Measurements from ENCODE around the gene WDR26. TPM values are rescaled to one million over a fixed set of nuclear protein-coding genes. Genes with fewer than 3 reads are reported as not detected.

The WDR26 gene
- total RNA-seq, 1 experiment from 2014 or later, result 33.5 TPM

GRCh38 chr1:224420106-224420505, 14.5 kb downstream of the WDR26 start:
- peaks cover 91% of the 10 kb centered on the region for H3K36me3 ChIP-seq
- no peak overlapping the region for H3K4me3 ChIP-seq
- DNase-seq, result no peak
- H3K27me3 ChIP-seq, result no peaks in the 10 kb centered on the region
- no peaks in the 10 kb centered on the region for H3K9me3 ChIP-seq

GRCh38 chr1:224411766-224412165, 22.8 kb downstream of the WDR26 start:
- no peaks in the 10 kb centered on the region for H3K27me3 ChIP-seq
- DNase-seq, result peak; percentile 43
- H3K36me3 ChIP-seq, result peaks cover 64% of the 10 kb centered on the region
- H3K9me3 ChIP-seq, result no peaks in the 10 kb centered on the region
- H3K4me3 ChIP-seq, result no peak overlapping the region

- DNase-seq, result no peak
- Histone ChIP-seq H3K36me3 (peaks cover 76% of the 10 kb centered on the region), H3K4me3 (no peak overlapping the region), H3K9me3 (no peaks in the 10 kb centered on the region), H3K27me3 (no peaks in the 10 kb centered on the region)
These were observed 26.4 kb downstream of the WDR26 start for GRCh38 chr1:224408294-224408590.

GRCh38 chr1:224407571-224408293, 26.9 kb downstream of the WDR26 start:
- H3K27me3 ChIP-seq, result no peaks in the 10 kb centered on the region
- peak; percentile 12 for DNase-seq
- peaks cover 77% of the 10 kb centered on the region for H3K36me3 ChIP-seq
- no peak overlapping the region for H3K4me3 ChIP-seq
- H3K9me3 ChIP-seq, result no peaks in the 10 kb centered on the region

GRCh38 chr1:224406216-224406615, 28.4 kb downstream of the WDR26 start:
- no peak overlapping the region for H3K4me3 ChIP-seq
- peaks cover 83% of the 10 kb centered on the region for H3K36me3 ChIP-seq
- DNase-seq, result no peak
- no peaks in the 10 kb centered on the region for H3K9me3 ChIP-seq
- no peaks in the 10 kb centered on the region for H3K27me3 ChIP-seq

- H3K36me3 ChIP-seq, result peaks cover 83% of the 10 kb centered on the region
- H3K9me3 ChIP-seq, result no peaks in the 10 kb centered on the region
- DNase-seq, result no peak
- H3K27me3 ChIP-seq, result no peaks in the 10 kb centered on the region
- no peak overlapping the region for H3K4me3 ChIP-seq
These were observed 29.0 kb downstream of the WDR26 start for GRCh38 chr1:224405604-224405970.

- DNase-seq, result no peak
- Histone ChIP-seq H3K4me3 (no peak overlapping the region), H3K36me3 (peaks cover 86% of the 10 kb centered on the region)
These were observed 29.5 kb downstream of the WDR26 start for GRCh38 chr1:224404916-224405603.

GRCh38 chr1:224402472-224403036, 32.0 kb downstream of the WDR26 start:
- H3K9me3 ChIP-seq, result no peaks in the 10 kb centered on the region
- H3K36me3 ChIP-seq, result peaks cover 87% of the 10 kb centered on the region

More at GRCh38 chr1:224404916-224405603, 29.5 kb downstream of the WDR26 start:
- no peaks in the 10 kb centered on the region for H3K9me3 ChIP-seq
- H3K27me3 ChIP-seq, result no peaks in the 10 kb centered on the region

GRCh38 chr1:224399887-224400286, 34.7 kb downstream of the WDR26 start:
- Histone ChIP-seq H3K27me3 (no peaks in the 10 kb centered on the region), H3K36me3 (peaks cover 95% of the 10 kb centered on the region), H3K4me3 (no peak overlapping the region), H3K9me3 (no peaks in the 10 kb centered on the region)
- no peak for DNase-seq

More at GRCh38 chr1:224402472-224403036, 32.0 kb downstream of the WDR26 start:
- Histone ChIP-seq H3K4me3 (no peak overlapping the region), H3K27me3 (no peaks in the 10 kb centered on the region)
- DNase-seq, result no peak

- no peaks in the 10 kb centered on the region for H3K27me3 ChIP-seq
- H3K36me3 ChIP-seq, result peaks cover 92% of the 10 kb centered on the region
- H3K9me3 ChIP-seq, result no peaks in the 10 kb centered on the region
- H3K4me3 ChIP-seq, result no peak overlapping the region
- no peak for DNase-seq
These were observed 41.3 kb downstream of the WDR26 start for GRCh38 chr1:224393294-224393693.

GRCh38 chr1:224392411-224393249, 42.0 kb downstream of the WDR26 start:
- Histone ChIP-seq H3K4me3 (no peak overlapping the region), H3K36me3 (peaks cover 91% of the 10 kb centered on the region), H3K9me3 (no peaks in the 10 kb centered on the region), H3K27me3 (no peaks in the 10 kb centered on the region)
- DNase-seq, result no peak

GRCh38 chr1:224390517-224390916, 44.1 kb downstream of the WDR26 start:
- no peak for DNase-seq
- Histone ChIP-seq H3K9me3 (no peaks in the 10 kb centered on the region), H3K4me3 (no peak overlapping the region), H3K27me3 (no peaks in the 10 kb centered on the region), H3K36me3 (peaks cover 90% of the 10 kb centered on the region)

GRCh38 chr1:224387943-224388342, 46.7 kb downstream of the WDR26 start:
- H3K9me3 ChIP-seq, result no peaks in the 10 kb centered on the region
- peaks cover 82% of the 10 kb centered on the region for H3K36me3 ChIP-seq
- DNase-seq, result no peak
- no peaks in the 10 kb centered on the region for H3K27me3 ChIP-seq
- H3K4me3 ChIP-seq, result no peak overlapping the region

GRCh38 chr1:224387302-224387912, 47.2 kb downstream of the WDR26 start:
- Histone ChIP-seq H3K4me3 (no peak overlapping the region), H3K9me3 (no peaks in the 10 kb centered on the region), H3K27me3 (no peaks in the 10 kb centered on the region), H3K36me3 (peaks cover 77% of the 10 kb centered on the region)
- no peak for DNase-seq

GRCh38 chr1:224383218-224383617, 51.4 kb downstream of the WDR26 start:
- Histone ChIP-seq H3K36me3 (peaks cover 45% of the 10 kb centered on the region), H3K27me3 (no peaks in the 10 kb centered on the region), H3K9me3 (no peaks in the 10 kb centered on the region), H3K4me3 (no peak overlapping the region)
- no peak for DNase-seq

- no peak overlapping the region for H3K4me3 ChIP-seq
- no peak for DNase-seq
- peaks cover 44% of the 10 kb centered on the region for H3K36me3 ChIP-seq
- no peaks in the 10 kb centered on the region for H3K9me3 ChIP-seq
- H3K27me3 ChIP-seq, result no peaks in the 10 kb centered on the region
These were observed 52.6 kb downstream of the WDR26 start for GRCh38 chr1:224381880-224382548.

Measured in MG63 (cell line).